Measurements from ENCODE around the gene RASGRF1. TPM values are rescaled to one million over a fixed set of nuclear protein-coding genes. Genes with fewer than 3 reads are reported as not detected.

Gene RASGRF1
- total RNA-seq, 2 experiments from 2014 or later: 3.0 to 4.5 TPM

GRCh38 chr15:79124388-79124787 lies 33.8 kb upstream of the RASGRF1 start:
- DNase-seq (ENCODE audit: low spot score): no peak
- H3K9me2 ChIP-seq (ENCODE audit: insufficient read depth, low read length): no peaks in the 10 kb centered on the region; the same call in 1 of the 2 replicates
- H3K79me2 ChIP-seq (ENCODE audit: insufficient read depth, low read depth, low read length): no peaks in the 10 kb centered on the region
- no peaks in the 10 kb centered on the region for H4K20me1 ChIP-seq (ENCODE audit: insufficient read depth, low read length)
- H3K4me3 ChIP-seq (ENCODE audit: low read depth, low read length, poor library complexity, severe bottlenecking): no peak overlapping the region
- TF ChIP-seq CTCF (conservative IDR thresholded peaks at IDR 0.05; ENCODE audit: low read length) (no peak), EZH2phosphoT487 (IDR thresholded peaks at IDR 0.05; ENCODE audit: borderline replicate concordance, low read depth, low read length) (no peak)
- H3K27ac ChIP-seq (ENCODE audit: low read depth, low read length, poor library complexity, severe bottlenecking): no peak overlapping the region
- POLR2A ChIA-PET: no interaction called here
- CTCF ChIA-PET (ENCODE audit: unreplicated experiment): no interaction called here
- H3K4me2 ChIP-seq (ENCODE audit: low read length): no peak overlapping the region
- H3K4me1 ChIP-seq (ENCODE audit: insufficient read depth, low read length, poor library complexity, severe bottlenecking): no peaks in the 10 kb centered on the region
- no peaks in the 10 kb centered on the region for H3K9me3 ChIP-seq (ENCODE audit: low read length)
- no TSS peak for BruUV-seq (replicated peaks)
- H2AFZ ChIP-seq (ENCODE audit: low read length): no peak overlapping the region
- no peaks in the 10 kb centered on the region for H3K36me3 ChIP-seq (ENCODE audit: insufficient read depth, low read length)
- intact Hi-C loops (cut with micrococcal nuclease; ENCODE audit: unreplicated experiment): no loop called here

- intact Hi-C loops (cut with micrococcal nuclease; ENCODE audit: unreplicated experiment): no loop called here
- H4K20me1 ChIP-seq (ENCODE audit: insufficient read depth, low read length): no peaks in the 10 kb centered on the region
- DNase-seq (ENCODE audit: low spot score): no peak
- TF ChIP-seq EZH2phosphoT487 (IDR thresholded peaks at IDR 0.05; ENCODE audit: borderline replicate concordance, low read depth, low read length): no peak
- no peak for TF ChIP-seq CTCF (conservative IDR thresholded peaks at IDR 0.05; ENCODE audit: low read length)
- no TSS peak for BruUV-seq (replicated peaks)
- POLR2A ChIA-PET: no interaction called here
- no peaks in the 10 kb centered on the region for H3K4me1 ChIP-seq (ENCODE audit: insufficient read depth, low read length, poor library complexity, severe bottlenecking)
- no peak overlapping the region for H3K4me3 ChIP-seq (ENCODE audit: low read depth, low read length, poor library complexity, severe bottlenecking)
- no peak overlapping the region for H3K4me2 ChIP-seq (ENCODE audit: low read length)
- no peaks in the 10 kb centered on the region for H3K79me2 ChIP-seq (ENCODE audit: insufficient read depth, low read depth, low read length)
- H2AFZ ChIP-seq (ENCODE audit: low read length): no peak overlapping the region
- H3K36me3 ChIP-seq (ENCODE audit: insufficient read depth, low read length): no peaks in the 10 kb centered on the region
- H3K9me2 ChIP-seq (ENCODE audit: insufficient read depth, low read length): no peaks in the 10 kb centered on the region
- no peaks in the 10 kb centered on the region for H3K9me3 ChIP-seq (ENCODE audit: low read length)
- H3K27ac ChIP-seq (ENCODE audit: low read depth, low read length, poor library complexity, severe bottlenecking): no peak overlapping the region
- CTCF ChIA-PET (ENCODE audit: unreplicated experiment): no interaction called here
These were observed 32.4 kb upstream of the RASGRF1 start for GRCh38 chr15:79122991-79123390.

GRCh38 chr15:79122391-79122790 lies 31.8 kb upstream of the RASGRF1 start:
- POLR2A ChIA-PET: no interaction called here
- Histone ChIP-seq H3K9me3 (ENCODE audit: low read length) (no peaks in the 10 kb centered on the region), H2AFZ (ENCODE audit: low read length) (no peak overlapping the region), H3K4me1 (ENCODE audit: insufficient read depth, low read length, poor library complexity, severe bottlenecking) (no peaks in the 10 kb centered on the region), H3K79me2 (ENCODE audit: insufficient read depth, low read depth, low read length) (no peaks in the 10 kb centered on the region), H3K4me3 (ENCODE audit: low read depth, low read length, poor library complexity, severe bottlenecking) (no peak overlapping the region), H3K4me2 (ENCODE audit: low read length) (no peak overlapping the region), H3K9me2 (ENCODE audit: insufficient read depth, low read length) (no peaks in the 10 kb centered on the region), H3K36me3 (ENCODE audit: insufficient read depth, low read length) (no peaks in the 10 kb centered on the region), H4K20me1 (ENCODE audit: insufficient read depth, low read length) (no peaks in the 10 kb centered on the region), H3K27ac (ENCODE audit: low read depth, low read length, poor library complexity, severe bottlenecking) (no peak overlapping the region)
- DNase-seq (ENCODE audit: low spot score): no peak
- TF ChIP-seq EZH2phosphoT487 (IDR thresholded peaks at IDR 0.05; ENCODE audit: borderline replicate concordance, low read depth, low read length) (no peak), CTCF (conservative IDR thresholded peaks at IDR 0.05; ENCODE audit: low read length) (no peak)
- CTCF ChIA-PET (ENCODE audit: unreplicated experiment): no interaction called here
- no TSS peak for BruUV-seq (replicated peaks)
- intact Hi-C loops (cut with micrococcal nuclease; ENCODE audit: unreplicated experiment): no loop called here

Measured in OCI-LY7 (cell line).